ENCODE results near the gene KRTAP1-4.
"Not testable (repeated sequence)": the region's sequence is repeated elsewhere in the genome, so short reads cannot be mapped to it uniquely, and the experiment has no call there.

Gene KRTAP1-4

DNA sequence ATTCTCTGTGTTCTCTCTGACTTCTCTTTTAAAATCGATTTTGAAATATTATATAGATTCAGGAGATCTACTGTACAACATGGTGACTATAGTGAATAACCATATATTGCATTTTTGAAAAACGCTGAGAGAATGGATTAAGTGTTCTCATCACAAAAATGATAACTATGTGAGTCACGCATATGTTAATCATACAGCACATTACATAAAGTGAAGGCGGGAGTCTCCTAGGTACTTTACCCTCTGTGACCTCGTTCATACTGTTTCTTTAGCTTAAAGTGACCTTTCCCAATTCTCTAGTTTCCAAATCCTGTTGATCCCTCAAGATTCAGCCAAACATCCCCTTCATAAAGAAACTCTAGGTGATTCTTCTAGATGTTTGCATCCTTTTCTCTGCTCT, 27.2 kb downstream of the KRTAP1-4 start:
- DNase-seq: no peak

DNA sequence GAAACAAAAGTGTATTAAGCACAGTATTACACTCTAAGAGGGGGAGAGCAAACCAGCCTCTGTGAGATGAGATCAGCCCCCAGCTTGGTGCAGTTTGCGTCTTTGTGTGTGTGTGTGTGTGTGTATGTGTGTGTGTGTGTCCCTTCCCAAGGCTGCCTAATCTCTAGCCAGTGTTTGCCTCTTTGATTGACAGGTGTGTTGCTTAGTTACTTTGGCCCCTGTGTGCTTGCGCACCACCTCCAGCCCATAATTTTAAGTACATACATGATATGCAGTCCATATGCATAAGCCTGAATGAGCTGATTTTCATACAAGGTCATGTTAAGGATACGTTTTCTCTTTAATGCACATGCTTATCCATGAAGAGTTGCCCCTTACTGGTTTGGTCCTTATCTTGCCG, 28.2 kb downstream of the KRTAP1-4 start:
- no peak for DNase-seq

DNA sequence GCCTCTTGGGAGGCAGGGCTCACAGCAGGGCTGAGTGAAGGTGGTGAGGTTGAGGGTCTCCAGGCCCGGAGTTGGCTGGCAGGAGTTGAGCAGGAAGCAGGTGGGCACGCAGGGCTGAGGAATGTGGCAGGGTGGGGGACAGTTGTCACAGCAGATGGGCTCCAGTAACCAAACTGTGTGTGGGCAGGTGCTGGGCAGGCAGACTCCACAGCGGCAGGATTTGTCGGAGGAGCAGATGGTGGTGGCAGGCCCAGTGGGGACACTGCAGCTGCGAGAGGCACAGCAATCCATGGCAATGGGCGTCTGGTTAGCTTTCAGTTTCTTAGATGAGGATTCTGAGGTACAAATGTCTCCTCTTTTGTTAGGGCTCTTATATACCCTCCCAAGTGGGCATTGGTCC, 30.4 kb downstream of the KRTAP1-4 start, which contains the start of gene KRTAP3-2:
Gene KRTAP3-2 (minus strand): TSS at position 344 of the 400 bp plus-strand sequence. CDS start 53 bp downstream, at position 291.
- not testable (repeated sequence) for DNase-seq

GRCh38 chr17:40997361-40997760, 32.6 kb downstream of the KRTAP1-4 start:
- DNase-seq: no peak

GRCh38 chr17:40996829-40997228, 33.2 kb downstream of the KRTAP1-4 start:
- DNase-seq: no peak

DNA sequence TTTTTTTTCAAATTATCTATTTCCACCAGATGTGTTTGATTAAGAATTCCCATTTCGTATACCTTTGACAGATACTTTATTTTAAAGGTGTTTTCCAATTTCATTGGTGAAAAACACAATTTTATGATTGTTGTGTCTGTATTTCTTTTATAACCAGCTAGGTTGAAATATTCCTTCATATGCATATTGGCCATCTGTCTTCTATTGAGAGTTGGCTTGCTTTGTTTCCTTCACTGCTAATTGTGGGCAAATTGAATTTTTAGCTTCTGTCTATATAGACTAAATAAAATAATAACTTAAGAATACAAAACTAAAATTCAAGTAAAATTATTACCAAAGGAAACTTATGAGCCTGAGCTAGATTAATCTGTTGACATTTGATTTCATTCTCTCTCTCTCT, 34.9 kb downstream of the KRTAP1-4 start:
- DNase-seq: no peak

GRCh38 chr17:40993839-40994238, 36.2 kb downstream of the KRTAP1-4 start, which contains the start of gene KRTAP3-3:
Gene KRTAP3-3, minus strand, starts transcription at chr17:40994164. Its CDS starts 67 bp downstream, at chr17:40994097.
- DNase-seq: no peak

DNA sequence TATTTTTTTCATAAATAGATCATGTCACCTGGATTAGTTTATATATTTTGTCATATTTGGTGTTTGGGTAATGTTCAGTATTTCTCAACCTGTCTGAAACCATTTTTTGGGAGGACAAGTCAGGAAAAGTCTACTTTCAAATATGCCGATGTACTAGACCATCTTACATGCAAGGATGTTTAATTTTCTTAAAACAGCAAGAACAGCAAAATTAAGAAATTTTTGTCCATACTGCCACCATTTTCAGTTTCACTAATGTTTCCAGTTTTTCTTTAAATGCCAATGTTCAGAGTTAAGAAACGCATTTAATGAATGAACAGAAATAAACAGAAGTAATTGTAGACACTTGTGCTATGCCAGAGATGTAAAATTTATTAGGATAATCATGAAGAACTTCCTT, 36.9 kb downstream of the KRTAP1-4 start:
- DNase-seq: no peak

DNA sequence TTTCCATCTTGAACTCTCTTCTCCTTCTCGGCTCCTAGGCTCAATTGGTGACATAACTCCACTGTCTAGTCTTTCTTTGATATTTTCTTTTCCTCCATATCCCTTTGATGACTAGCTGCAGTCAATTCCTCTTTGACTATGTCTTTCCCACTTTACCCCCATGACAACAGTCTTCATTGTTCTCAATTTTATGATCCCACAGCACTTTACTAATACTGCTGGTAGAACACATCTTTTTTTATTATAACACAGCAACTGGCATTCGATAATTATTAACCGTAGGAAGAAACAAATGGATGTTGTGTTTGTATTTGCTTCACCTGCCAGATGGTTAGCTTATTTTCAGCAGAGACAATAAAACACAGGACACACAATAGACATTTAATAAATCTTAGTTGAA, 37.3 kb downstream of the KRTAP1-4 start:
- no peak for DNase-seq

- DNase-seq: no peak
Measured at GRCh38 chr17:40986920-40987319, 43.1 kb downstream of the KRTAP1-4 start.

DNA sequence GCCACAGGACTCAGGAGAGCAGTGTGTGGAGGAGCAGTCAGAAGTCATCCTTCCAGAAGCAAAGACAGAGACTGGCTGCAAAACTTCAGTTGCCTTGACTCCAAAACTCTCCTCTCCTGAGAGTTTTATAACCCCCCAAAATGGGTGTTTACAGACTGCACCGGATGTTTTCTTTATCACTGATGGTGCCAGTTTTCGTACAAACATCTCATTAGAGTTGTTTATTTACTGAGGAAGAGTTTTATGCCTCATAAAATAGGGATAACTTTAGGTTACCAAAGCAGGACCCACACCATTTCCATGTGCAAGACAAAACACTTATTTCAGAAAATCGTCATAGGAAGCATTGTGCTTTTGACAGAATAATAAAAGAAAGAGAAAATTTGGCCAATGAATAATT, 45.8 kb downstream of the KRTAP1-4 start, which contains the start of gene KRT40:
Gene KRT40 (minus strand): TSS at position 101 of the 400 bp plus-strand sequence. CDS start 53 bp downstream, at position 48.
- DNase-seq: no peak

GRCh38 chr17:40981115-40981514, 48.9 kb downstream of the KRTAP1-4 start:
- DNase-seq: no peak

- no peak for DNase-seq
Measured at GRCh38 chr17:40980596-40980995, 49.4 kb downstream of the KRTAP1-4 start.

GRCh38 chr17:40980117-40980516, 49.9 kb downstream of the KRTAP1-4 start:
- DNase-seq: no peak

Data from stimulated activated CD8-positive, alpha-beta memory T cell treated with anti-CD3 and anti-CD28 coated beads, Interleukin-4, amount 100 ng/mL, for 48 hours (primary cell).